GM12801 (cell line): ENCODE results near the gene EFCAB11.

ENCODE experiments used
- TF ChIP-seq, protein P1 (sequence below): IDR thresholded peaks from one replicate; pipeline ENCODE4 v1.5.1; 2011; ENCODE audit warnings: control low read depth; ENCODE audit not compliant: insufficient read length; ENCODE audit errors: extremely low read depth

The EFCAB11 gene

DNA sequence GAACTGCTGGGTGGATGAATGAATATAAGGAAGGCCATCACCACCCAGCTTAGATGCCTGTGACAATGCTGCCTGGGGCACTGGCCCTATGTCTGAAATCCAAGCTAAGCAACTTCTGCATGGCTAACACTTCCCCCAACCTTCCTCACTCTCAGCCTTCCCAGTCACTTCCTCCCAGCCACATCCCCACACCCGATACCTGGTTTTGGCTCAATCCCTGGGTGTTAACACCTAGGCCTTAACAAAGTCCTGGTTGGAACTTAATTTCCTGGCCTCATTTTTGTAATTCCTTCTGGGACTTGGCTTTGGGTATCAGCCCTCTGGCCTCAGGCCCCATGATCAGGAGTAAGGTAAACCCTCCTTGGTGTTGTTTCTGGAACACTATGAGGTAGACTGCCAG is 110.0 kb downstream of the EFCAB11 start:
- TF ChIP-seq, protein P1, sequence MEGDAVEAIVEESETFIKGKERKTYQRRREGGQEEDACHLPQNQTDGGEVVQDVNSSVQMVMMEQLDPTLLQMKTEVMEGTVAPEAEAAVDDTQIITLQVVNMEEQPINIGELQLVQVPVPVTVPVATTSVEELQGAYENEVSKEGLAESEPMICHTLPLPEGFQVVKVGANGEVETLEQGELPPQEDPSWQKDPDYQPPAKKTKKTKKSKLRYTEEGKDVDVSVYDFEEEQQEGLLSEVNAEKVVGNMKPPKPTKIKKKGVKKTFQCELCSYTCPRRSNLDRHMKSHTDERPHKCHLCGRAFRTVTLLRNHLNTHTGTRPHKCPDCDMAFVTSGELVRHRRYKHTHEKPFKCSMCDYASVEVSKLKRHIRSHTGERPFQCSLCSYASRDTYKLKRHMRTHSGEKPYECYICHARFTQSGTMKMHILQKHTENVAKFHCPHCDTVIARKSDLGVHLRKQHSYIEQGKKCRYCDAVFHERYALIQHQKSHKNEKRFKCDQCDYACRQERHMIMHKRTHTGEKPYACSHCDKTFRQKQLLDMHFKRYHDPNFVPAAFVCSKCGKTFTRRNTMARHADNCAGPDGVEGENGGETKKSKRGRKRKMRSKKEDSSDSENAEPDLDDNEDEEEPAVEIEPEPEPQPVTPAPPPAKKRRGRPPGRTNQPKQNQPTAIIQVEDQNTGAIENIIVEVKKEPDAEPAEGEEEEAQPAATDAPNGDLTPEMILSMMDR = no peak

- TF ChIP-seq, protein P1 = no peak
Observed at GRCh38 chr14:89842837-89843236, 111.7 kb downstream of the EFCAB11 start.

DNA sequence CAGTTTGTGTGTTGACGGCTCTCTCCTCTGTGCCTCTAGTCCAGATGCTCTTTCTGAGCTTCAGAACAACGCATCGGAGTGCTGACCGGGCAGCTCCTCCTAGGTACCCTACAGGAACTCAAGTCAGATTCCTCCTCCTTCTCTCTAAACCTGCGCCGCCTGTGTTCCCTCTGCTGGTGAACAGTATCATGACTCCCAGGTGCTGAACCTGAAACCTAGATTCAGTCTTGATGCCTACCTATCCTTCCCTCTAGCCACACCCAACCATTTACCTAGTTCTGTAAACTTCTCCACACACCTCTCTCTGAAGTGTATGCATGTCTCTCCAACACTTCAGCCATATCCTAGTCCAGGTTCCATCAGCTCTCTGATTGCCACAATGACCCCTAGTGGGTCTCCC is 112.7 kb downstream of the EFCAB11 start:
- TF ChIP-seq, protein P1 = no peak

GRCh38 chr14:89836830-89837469 is 117.6 kb downstream of the EFCAB11 start:
- TF ChIP-seq, protein P1 = no peak

GRCh38 chr14:89833661-89834060 is 120.9 kb downstream of the EFCAB11 start:
- TF ChIP-seq, protein P1 = no peak

- TF ChIP-seq, protein P1 = no peak
Observed at GRCh38 chr14:89833120-89833532, 121.4 kb downstream of the EFCAB11 start.

DNA sequence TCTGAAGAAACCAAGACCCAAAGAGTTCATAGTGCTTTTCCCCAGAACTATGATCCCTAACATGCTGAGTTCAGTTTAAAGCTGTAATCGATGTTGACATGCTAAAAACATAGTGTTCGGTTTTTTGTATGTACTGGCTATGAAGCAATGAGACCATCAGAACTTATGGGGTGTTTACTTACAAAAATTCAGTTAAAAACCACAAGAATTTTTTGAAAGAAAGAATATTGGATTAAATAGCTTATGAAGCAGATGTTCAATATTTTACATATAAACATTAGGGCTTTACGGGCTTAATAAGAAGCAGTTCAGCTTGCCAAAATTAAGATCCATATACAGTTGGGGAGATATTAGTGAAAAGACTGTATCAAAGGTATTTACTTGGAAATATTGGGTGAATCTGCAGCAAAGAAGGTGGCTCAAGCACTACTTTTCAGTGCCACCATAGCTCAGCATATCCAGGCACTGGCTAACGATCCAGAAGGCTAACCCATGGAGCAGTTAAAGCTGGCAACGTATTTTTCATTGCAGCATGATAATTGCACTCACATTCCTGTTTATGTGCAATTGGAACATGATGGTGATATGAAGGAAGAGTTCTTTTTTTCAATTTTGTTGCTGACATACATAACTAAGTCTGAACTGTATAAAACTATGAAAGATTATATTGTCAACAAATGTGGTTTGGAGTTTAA is 125.9 kb downstream of the EFCAB11 start:
- TF ChIP-seq, protein P1 = no peak
